Measurements from ENCODE around the gene EGR4. TPM values are rescaled to one million over a fixed set of nuclear protein-coding genes. Genes with fewer than 3 reads are reported as not detected.

The EGR4 gene
- polyA plus RNA-seq, 2 of the 4 experiments (the other 2 are of a cell fraction) = 0.03 TPM; not detected in 1

- TF ChIP-seq USF2 (IDR thresholded peaks at IDR 0.05) (no peak), HES2 (IDR thresholded peaks at IDR 0.05) (no peak), POLR2A (IDR thresholded peaks at IDR 0.05; ENCODE audit: low read length) (no peak)
- TF ChIP-seq, protein P1, sequence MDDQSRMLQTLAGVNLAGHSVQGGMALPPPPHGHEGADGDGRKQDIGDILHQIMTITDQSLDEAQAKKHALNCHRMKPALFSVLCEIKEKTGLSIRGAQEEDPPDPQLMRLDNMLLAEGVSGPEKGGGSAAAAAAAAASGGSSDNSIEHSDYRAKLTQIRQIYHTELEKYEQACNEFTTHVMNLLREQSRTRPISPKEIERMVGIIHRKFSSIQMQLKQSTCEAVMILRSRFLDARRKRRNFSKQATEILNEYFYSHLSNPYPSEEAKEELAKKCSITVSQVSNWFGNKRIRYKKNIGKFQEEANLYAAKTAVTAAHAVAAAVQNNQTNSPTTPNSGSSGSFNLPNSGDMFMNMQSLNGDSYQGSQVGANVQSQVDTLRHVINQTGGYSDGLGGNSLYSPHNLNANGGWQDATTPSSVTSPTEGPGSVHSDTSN (IDR thresholded peaks at IDR 0.05) = no peak
Measured at GRCh38 chr2:73243884-73244570, 49.3 kb downstream of the EGR4 start (continued).

Small RNA genes within 50 kb of the gene (small RNA-seq; reads per million reads assigned to genes)
- 0 reads per million in 6 experiments for gene RNU6-111P

Other genes starting within 250 kb of the EGR4 start
- gene SFXN5, start 221.8 kb downstream of the EGR4 start, polyA plus RNA-seq (2011; rRNA removed) = 16.7 and 22.0 TPM in 2 replicates
- 18.2 to 20.4 TPM (median 19.6 TPM) in 3 replicates for gene SFXN5, start 221.8 kb downstream of the EGR4 start, polyA plus RNA-seq (2017; fragmentation: RNase III; extraction: RNeasy Plus Mini Kit Qiagen cat#74134 plus additional on column Dnase treatment)
- gene RAB11FIP5, start 180.6 kb downstream of the EGR4 start, polyA plus RNA-seq (2011; rRNA removed) = 21.6 and 30.8 TPM in 2 replicates
- gene RAB11FIP5, start 180.6 kb downstream of the EGR4 start, polyA plus RNA-seq (2017; fragmentation: RNase III; extraction: RNeasy Plus Mini Kit Qiagen cat#74134 plus additional on column Dnase treatment) = 18.7 to 21.8 TPM (median 21.7 TPM) in 3 replicates
- not detected in 2 replicates for gene NOTO, start 91.0 kb downstream of the EGR4 start, polyA plus RNA-seq (2011; rRNA removed)
- 0.03 to 0.07 TPM (median 0.04 TPM) in 3 replicates for gene NOTO, start 91.0 kb downstream of the EGR4 start, polyA plus RNA-seq (2017; fragmentation: RNase III; extraction: RNeasy Plus Mini Kit Qiagen cat#74134 plus additional on column Dnase treatment)
- 40.3 and 52.5 TPM in 2 replicates for gene SMYD5, start 79.3 kb downstream of the EGR4 start, polyA plus RNA-seq (2011; rRNA removed)
- gene SMYD5, start 79.3 kb downstream of the EGR4 start, polyA plus RNA-seq (2017; fragmentation: RNase III; extraction: RNeasy Plus Mini Kit Qiagen cat#74134 plus additional on column Dnase treatment) = 46.7 to 53.2 TPM (median 52.2 TPM) in 3 replicates
- 9.5 and 11.2 TPM in 2 replicates for gene PRADC1, start 60.3 kb downstream of the EGR4 start, polyA plus RNA-seq (2011; rRNA removed)
- gene PRADC1, start 60.3 kb downstream of the EGR4 start, polyA plus RNA-seq (2017; fragmentation: RNase III; extraction: RNeasy Plus Mini Kit Qiagen cat#74134 plus additional on column Dnase treatment) = 12.1 to 13.9 TPM (median 12.4 TPM) in 3 replicates
- gene CCT7, start 59.2 kb downstream of the EGR4 start, polyA plus RNA-seq (2011; rRNA removed) = 685 and 775 TPM in 2 replicates
- 750 to 850 TPM (median 838 TPM) in 3 replicates for gene CCT7, start 59.2 kb downstream of the EGR4 start, polyA plus RNA-seq (2017; fragmentation: RNase III; extraction: RNeasy Plus Mini Kit Qiagen cat#74134 plus additional on column Dnase treatment)
- gene FBXO41, start 9.1 kb downstream of the EGR4 start, polyA plus RNA-seq (2011; rRNA removed) = 3.2 and 4.8 TPM in 2 replicates
- 5.0 to 7.0 TPM (median 6.4 TPM) in 3 replicates for gene FBXO41, start 9.1 kb downstream of the EGR4 start, polyA plus RNA-seq (2017; fragmentation: RNase III; extraction: RNeasy Plus Mini Kit Qiagen cat#74134 plus additional on column Dnase treatment)
- gene ALMS1, start 92.3 kb upstream of the EGR4 start, polyA plus RNA-seq (2011; rRNA removed) = 12.2 and 13.5 TPM in 2 replicates
- 5.2 to 6.0 TPM (median 5.4 TPM) in 3 replicates for gene ALMS1, start 92.3 kb upstream of the EGR4 start, polyA plus RNA-seq (2017; fragmentation: RNase III; extraction: RNeasy Plus Mini Kit Qiagen cat#74134 plus additional on column Dnase treatment)